ENCODE results near the gene CRNN.
A peak's percentile ranks its signal among the peaks of the same experiment; 100 is the strongest.

Gene CRNN

GRCh38 chr1:152415454-152416227 lies 1.6 kb upstream of the CRNN start:
- DNase-seq = no peak

DNA sequence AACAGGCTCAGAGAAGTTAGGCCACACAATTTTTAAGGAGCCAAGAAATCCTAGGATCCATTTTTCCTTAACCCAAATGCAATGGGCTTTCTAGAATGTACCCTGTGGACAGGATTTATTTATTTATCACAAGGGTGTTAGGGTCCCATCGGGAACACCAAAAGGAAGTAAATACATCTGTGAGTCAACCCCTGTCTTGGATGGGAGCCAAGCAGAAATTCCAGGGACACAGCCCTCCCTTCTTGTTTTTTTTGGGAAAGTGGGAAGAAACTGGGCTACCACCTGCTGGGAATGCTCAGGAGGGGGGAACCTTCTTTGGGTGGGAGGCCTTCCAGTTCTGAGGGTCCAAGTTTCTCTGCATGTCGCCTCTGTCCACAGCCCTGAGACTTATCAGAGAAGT lies 1.3 kb downstream of the CRNN start:
- DNase-seq = no peak

DNA sequence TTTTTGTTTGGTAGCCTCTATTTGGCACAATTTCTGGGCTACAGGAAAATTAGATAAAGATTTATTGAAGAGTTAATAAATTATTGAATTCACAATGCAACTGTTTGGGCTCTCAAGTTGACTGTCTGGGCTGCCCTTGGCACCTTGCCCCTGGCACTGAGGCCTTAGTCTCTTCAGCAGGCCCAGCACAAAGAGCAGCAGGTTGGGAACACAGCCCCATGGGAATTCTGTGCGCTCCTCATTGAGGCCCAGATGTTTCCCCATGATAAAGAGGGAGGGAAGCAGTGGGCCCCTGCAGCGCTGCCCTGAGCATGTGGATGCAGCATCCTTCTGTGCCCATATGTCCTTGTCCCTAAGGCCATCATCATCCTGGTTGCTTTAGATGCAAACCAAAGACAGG lies 2.9 kb downstream of the CRNN start:
- no peak for DNase-seq

GRCh38 chr1:152410599-152410998 lies 3.5 kb downstream of the CRNN start:
- DNase-seq = no peak

DNA sequence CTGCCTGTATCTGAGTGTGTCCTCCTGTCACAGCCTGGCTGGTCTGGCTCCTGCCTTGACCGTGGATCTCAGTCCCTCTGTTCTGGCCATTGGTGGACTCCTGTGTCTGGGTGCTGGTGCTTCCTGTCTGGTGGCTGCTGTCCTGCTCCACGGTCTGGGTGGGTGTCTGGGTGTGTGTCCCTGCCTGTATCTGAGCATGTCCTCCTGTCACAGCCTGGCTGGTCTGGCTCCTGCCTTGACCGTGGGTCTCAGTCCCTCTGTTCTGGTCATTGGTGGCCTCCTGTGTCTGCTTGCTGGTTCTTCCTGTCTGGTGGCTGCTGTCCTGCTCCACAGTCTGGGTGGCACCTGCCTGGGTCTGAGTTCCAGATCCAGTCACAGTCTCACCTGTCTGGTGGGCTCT lies 4.0 kb downstream of the CRNN start:
- DNase-seq = no peak

GRCh38 chr1:152408664-152409063 lies 5.4 kb downstream of the CRNN start:
- DNase-seq = no peak

DNA sequence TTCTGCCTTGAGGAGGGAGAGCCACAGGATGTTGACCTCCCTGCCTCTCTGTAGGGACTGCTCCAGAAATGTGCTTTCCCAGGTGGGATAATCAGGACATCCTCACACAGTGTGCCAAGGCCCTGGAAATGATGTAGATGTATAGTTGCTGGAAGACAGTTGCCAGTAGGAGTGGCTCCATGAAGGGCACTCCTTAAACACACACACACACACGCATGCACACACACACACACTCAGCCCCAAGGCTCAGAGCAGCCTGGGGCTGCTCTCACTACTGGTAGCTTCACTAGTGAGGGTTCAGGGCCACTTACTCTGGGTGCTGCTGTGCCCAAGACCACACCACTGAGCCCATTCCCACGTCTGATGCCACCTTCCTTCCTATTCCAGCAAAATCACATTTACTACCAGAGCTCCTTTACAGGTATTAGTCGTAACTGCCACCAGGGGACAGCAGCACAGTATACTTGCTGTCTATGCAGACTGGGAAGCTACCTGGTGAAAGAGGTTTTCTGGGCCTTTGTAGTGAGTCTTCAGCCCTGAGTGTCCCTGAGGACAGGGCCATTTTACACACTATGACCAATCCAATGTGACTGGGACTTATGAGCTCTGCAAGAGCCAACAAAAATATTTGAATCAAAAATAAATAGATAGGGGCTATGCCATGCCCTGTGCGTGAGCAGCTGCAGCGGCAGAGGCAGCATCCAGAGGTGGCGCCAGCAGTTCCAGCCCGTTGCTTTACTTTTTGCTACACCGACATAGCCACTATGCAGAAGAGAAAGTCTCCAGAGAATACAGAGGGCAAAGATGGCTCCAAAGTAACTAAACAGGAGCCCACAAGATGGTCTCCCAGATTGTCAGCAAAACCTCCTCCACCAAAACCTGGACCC lies 15.0 kb downstream of the CRNN start:
- DNase-seq = peak; percentile 4

DNA sequence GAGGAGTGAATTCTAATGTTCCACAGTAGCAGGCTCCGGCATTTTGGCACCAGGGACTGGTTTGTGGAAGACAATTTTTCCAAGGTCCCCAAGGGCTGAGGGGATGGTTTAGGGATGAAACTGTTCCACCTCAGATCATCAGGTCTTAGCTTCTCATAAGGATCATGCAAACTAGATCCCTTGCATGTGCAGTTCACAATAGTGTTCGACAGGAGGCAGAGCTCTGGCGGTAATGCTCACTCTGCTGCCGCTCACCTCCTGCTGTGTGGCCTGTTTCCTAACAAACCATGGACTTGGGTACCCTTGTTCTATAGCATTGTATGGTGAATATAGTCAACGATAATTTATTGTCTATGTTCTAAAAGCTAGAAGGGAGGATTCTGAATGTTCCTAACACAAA lies 16.6 kb downstream of the CRNN start:
- DNase-seq = no peak

DNA sequence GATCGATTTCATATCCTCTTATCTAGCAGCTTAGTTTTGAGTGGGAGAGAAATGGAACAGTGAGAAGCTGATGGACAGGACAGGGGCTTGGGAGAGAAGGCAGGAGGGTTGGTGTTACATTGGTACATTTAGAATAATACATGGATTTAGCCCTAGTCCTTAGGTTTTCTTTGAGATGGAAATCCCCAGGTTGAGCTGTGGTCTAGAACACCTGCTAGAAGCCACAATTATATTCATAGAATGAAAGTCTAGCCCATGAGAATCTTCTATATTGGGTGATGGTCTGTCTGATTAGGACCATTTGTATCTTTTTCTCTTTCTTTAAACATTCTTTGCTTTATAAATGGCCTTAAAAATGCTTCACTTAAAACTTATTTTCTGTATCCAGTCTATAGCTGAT lies 19.9 kb downstream of the CRNN start:
- no peak for DNase-seq

DNA sequence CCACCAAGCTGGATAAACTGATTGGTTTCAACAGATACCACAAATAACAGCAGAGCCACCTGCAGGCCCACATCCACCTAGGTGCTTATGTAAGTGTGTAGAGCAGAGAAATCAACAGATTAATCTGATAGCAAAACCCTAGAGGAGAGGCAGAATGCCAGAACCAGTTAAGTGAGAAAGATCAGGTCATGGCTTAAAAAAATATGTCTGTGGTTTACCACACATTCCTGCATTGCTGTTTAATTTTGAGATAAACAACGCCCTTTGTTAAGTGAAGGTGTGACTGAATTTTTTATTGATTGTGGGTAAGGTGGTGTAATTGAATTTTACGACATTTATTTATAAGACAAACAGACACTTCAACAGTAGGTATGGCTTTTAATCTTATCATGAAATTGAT lies 21.2 kb downstream of the CRNN start:
- no peak for DNase-seq

GRCh38 chr1:152388889-152389288 lies 25.2 kb downstream of the CRNN start:
- DNase-seq = no peak

DNA sequence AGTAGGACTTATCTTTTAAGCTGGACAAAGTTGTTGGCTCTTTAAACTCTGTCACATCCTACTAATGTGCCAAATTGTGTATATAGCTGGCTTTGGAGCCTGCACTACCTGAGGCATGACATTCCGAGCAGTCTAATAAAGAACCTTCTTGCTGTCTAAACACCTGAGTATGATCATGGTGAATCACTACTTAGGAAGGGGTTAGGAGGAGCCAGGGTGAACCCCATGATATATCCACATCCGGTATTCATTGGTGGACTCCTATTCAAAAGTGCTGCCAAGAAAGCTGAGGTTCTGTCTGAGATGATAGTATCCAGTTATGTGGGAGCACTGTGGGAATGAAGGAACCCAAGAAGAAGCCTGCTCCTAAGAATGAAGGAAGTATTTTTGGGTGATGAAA lies 27.1 kb downstream of the CRNN start:
- no peak for DNase-seq

GRCh38 chr1:152380932-152381331 lies 33.1 kb downstream of the CRNN start:
- DNase-seq = no peak

GRCh38 chr1:152374451-152374850 lies 39.6 kb downstream of the CRNN start:
- no peak for DNase-seq

- no peak for DNase-seq
Observed at GRCh38 chr1:152372672-152373071, 41.4 kb downstream of the CRNN start.

DNA sequence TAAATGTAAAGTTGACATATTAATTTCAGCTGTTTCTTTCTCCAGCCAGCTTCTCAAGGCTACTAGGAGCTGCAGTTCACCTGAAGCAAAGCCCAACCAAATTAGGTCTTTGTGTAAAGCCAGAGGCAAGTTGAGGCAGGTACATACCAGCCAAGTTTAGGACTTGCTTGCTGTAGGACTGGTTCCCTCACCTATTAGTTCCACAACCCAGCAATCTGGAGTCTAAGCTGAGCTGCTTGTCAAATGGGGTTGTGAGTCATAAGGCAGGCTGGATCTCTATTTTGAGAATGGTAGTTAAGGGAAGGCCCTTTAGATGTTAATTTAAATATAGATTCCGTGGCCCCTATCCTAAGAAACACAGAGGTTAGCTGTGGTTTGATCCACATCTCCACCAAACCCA lies 46.6 kb downstream of the CRNN start:
- DNase-seq = no peak

GRCh38 chr1:152359906-152360305 lies 54.2 kb downstream of the CRNN start, which contains the start of gene FLG2:
TSS of gene FLG2 (minus strand) at chr1:152360006. CDS start at chr1:152358884, 1,122 bp downstream.
- DNase-seq = no peak

Data from activated CD4-positive, alpha-beta T cell treated with anti-CD3 and anti-CD28 coated beads, Interleukin-2, amount 50 U/mL, for 16 hours (primary cell).